ENCODE data around the gene EEPD1.

EEPD1 gene

DNA sequence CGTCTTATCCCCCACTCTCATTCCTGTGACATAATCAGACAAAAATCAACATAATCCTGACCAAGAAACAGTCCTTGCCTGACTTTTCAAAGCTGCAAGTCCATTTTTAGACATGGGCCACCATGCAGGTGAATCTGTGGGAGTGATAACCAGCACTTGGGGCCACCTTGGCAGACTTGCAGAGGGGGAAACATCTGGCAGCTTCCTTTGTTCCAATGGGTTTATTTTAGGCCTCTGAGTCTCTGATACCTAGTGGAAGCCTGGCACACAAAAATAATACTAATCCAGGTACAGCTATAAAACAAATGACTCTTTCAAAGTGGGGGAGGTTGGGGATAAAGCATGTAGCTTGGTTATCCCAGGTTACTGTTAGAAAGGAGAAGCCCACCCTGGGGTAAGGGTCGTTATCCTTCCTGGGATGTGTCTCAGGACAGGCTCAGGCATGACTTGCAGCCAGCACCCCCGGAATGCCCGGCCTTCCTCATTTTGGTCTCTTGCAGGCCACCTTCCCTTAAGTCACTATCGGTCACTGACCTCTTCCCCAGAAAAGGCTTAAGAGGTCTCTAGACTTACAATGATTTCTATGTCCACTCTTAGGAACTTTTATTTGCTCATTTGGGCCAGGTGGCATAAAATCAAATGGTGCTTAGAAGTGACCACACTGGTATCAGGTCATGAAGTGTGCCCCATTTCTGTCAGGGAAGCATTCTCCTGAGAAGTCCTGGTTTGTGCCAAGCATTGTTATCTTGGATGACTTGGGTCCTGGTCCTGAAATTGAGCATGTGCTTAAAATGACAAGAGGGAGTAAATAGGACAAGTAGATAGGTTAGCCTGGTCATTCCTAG, 37.6 kb downstream of the EEPD1 start:
- DNase-seq (ENCODE audit: low read depth, low spot score): no peak

DNA sequence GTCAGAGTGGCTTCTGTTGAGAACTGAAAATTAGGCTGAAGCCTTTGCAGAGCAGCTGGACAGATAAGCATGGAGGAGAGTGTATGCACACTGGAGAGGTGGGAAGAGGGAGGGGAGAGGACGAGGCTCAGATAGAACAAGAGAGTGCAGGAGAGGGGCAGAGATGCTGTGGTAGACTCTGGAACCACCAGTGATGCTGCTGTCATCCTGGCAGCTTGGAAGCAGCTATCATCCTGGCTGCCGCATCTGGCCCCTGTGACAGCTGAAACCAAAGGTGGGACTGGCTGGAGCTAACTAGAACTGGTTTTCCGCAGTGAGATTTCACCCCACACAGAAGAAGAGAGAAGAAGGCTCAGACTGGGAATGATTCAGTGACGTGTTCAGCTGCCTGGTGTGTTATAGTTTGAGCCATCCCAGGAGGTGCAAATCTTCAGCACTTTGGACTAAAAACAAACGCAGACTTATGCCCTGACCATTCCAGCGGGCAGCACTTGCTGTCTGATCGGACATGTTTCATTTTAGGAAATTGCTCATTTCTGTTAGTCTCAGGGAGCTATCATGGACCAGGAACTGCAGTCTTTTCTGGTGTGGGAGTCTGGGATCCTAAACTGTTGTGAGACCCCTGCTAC, 38.4 kb downstream of the EEPD1 start:
- no peak for DNase-seq (ENCODE audit: low read depth, low spot score)

DNA sequence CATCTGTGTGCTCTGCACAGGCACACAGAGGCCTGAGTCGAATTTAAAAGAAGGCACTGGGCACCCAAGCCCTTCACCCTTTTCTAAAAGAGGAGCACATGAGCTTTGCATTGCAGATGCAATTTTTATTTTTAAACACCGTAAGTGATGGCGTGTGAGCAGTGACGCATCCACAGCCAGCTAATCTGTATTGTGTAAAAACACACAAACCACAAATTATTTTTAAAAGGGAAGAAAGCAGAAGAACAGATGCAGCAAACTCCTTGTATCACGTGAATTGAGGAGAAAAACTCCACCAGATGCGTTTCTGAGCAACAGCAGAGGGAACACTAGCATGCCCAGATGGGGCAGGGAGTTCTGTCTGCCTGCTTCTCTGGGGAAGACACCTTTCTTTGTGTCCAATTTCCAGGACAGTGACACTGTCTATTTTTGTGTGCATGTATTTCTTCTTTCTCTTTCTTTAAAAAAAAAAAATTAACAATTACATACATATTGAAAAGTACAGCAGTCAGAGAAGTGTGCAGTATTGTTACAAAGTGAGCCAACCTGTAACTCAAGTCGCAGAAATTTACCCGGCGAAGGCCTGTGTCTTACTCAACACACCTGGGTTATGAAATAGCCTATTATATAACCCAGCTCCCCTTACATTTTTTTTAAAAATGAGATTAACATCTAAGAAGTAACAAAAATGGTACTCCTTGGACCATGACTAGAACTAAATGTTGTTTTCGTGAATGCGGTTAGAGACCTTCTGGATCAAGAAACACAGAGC, 39.2 kb downstream of the EEPD1 start:
- DNase-seq (ENCODE audit: low read depth, low spot score): no peak

DNA sequence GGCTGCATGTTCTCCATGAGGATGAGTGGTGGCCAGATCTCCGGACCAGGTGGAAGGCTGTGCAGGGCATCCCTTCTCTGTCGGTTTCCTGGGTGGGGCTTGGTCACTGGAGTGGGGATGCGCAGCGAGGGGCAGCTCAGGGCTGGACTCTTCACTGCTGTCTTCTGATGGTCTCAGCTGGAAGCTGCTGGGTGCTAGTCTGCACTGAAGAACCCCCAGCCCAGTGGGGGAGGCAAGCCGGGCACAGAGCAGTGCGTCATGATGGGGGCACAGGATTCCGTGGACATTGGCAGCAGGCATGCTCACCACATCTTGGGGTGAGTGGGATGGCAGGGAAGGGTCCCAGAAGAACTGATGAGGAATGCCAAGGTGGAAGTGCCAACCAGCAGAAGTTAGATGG, 39.8 kb downstream of the EEPD1 start:
- no peak for DNase-seq (ENCODE audit: low read depth, low spot score)

DNA sequence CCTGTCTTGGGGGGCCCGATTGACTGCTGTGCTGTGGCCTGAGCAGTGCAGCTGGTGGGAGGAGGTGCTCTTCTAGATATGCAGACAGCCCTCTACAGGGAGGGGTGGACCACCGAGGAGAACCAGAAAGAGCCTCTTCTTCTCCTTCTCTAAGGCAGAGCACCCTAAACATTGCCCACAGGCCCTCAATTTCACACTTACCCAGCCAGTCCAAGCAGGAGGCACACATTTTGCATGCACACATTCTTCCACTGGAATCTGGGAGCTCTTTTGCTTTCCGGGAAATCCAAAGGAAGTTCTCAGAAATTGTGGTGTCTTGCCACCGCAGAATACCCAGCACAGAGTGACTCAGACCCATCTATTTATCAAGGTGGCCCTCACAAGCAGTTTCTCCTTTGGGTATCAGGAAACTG, 45.8 kb downstream of the EEPD1 start:
- DNase-seq (ENCODE audit: low read depth, low spot score): no peak

DNA sequence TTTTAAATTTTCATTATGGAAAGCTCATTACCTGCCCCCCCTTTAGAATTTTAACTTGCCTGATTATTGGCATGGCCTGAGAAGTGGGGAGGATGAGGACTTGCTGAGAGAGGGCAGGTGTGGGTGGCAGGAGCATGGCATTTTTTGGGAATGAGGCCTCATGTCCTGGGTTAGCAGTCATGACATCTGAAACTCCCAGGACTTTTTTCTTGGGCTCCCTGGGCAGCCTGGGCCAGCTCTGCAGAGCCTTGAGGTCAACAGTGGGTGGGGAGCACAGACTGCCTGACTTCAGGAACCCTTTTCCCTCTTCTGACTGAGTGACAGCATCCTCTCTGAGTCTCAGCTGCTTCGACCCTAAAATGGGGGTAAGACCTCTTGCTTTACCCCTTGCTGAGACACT, 46.3 kb downstream of the EEPD1 start:
- DNase-seq (ENCODE audit: low read depth, low spot score): no peak

DNA sequence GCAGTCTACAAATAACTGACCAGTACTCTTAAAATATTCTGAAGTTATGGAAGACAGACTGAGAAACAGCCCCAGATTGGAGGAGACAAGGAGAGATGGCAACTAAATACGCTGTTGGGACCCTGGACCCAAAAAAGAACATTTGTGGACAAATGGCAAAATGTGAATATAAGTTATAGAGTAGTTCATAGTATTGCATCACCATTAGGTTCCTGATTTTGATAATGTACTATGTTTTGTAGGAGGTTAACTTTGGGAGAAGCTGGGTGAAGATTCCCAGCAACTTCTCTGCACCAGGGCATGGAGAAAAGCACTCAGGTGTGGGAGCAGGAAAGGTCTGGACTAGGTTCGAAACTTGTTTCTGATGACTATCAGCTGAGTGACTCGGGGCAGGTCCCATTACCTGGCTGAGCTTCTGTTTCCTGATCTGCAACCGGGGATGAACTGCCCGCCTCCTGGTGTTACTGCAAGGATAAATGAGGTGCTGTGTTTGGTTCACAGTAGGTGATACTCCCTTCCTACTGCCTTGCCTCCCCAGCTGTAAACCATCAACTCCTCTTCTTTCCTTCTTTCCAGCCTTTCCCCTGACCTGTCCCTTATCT, 48.2 kb downstream of the EEPD1 start:
- DNase-seq (ENCODE audit: low read depth, low spot score): no peak

DNA sequence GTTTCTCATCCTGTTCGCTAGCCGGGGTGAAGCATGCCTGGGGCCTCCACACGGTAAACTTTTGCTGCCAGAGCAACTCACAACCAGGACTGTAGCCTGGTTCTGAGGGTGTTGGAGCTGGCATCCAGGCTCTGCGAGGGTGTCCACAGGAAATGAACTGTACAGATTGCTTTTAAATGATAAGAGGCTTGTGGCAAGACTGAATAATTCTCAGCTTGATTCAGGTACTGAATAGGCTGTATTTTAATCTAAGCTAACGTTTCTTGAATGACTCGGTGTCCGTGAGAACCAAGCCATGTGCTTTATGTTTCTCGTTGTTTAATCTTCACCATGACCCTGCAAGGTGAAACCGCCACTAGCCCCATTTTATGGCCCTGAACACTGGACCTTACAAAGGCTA, 49.3 kb downstream of the EEPD1 start:
- no peak for DNase-seq (ENCODE audit: low read depth, low spot score)

DNA sequence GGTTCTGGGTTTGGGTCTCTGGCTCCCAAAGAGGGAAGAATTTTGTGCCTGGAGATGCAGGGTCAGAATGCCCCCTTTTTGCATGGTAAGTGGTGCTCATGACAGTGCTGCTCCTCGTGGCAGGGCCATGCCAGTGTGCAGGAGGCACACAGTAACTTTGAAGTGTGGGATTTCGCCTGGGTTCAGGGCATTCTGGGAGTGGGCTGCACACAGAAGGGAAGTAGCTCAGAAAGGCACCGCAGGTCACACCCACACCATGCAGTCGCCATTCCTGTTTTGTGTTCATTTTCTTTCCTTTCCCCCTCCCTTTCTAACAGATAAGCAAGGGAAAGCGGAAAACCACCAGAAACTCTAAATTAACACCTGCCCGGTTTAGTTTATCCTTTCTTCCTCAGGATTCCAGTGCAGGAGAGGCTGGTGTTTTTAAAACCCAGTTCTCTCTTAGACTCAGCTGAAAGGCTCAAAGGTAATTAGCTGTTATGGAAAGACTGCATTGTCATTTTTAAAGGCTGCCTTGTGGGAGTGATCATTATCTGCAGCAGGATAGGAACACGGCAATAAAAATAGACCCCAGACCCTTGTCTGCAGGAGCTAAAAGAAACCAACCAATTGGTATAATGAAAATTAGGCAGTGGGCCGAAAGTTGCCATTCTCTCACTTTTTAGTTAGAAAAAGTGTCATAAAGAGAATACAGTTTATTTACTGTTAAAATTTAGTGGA, 50.2 kb downstream of the EEPD1 start:
- peak; percentile 33 for DNase-seq (ENCODE audit: low read depth, low spot score)

DNA sequence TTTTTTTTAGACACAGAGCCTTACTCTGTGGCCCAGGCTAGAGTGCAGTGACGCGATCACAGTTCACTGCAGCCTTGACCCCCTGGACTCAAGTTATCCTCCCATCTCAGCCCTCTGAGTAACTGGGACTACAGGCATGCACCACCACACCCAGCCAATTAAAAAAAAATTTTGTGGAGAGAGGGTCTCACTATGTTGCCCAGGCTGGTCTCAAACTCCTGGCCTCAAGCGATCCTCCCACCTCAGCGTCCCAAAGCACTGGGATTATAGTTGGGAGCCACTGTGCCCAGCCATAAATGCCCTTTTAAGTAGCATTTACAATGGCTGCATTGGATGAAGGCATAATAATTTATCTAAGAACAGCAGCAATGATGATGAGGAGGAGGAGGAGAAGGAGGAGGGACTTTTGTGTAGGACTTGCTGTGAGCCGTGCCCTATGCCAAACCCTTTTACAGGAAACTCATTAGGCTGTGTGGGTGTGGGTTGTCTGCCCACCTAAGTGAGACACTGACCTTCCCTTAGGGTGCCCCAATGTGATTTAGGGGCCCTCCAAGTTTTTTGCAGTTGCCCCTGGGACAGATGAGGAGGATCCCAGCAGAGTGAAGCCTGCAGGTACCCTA, 51.1 kb downstream of the EEPD1 start:
- DNase-seq (ENCODE audit: low read depth, low spot score): no peak

DNA sequence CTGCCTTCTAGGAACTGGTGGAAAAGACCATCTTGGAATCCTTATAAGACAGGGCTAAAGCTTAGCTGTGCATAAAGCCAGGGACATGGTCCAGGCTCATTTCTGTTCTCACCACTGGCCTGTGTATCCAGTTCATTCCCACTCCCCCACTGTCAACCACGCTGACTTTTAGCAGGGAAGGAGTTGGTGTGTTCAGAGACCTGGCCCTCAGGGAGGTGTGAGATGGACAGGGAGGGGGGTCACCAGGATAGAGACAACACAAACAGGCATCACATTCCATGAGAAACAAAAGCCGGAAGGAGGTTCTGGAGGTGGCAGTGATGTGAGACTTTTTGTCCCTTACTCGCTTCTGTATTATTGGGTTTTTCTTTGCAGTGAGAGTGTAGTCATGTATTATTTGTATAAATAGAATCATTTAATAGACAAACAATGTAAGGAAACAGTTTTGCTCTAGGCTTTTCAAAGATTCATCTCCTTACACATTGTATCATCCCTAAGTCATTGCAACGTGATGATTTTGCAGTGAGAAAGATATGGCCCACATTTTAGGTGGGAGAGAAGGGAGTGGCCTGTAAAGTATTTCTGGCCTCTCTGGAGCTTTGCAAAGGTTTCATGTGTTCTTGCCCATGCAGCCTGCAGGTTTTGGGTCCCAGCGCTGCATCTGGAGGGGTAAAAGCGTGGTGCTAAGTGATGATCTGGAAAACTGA, 52.0 kb downstream of the EEPD1 start:
- peak; percentile 40 for DNase-seq (ENCODE audit: low read depth, low spot score)

DNA sequence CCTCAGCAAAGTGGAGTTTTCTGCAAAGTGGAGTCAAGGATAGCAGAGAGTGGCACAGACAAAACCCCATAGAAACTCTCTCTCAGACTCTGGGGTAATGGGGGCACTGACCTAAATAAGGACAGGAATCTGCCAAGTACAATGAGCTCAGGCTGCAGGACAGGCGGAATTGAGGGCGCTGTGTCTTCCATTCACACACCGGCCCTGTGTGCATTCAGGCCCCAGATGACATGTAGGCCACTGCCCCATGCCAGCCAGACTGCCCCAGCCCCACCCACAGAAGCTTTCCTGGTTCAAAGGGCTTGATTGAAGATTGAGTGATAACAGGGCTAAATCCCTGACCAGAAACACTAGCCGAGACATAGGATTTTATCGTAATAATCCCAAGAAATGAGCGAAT, 52.7 kb downstream of the EEPD1 start:
- no peak for DNase-seq (ENCODE audit: low read depth, low spot score)

DNA sequence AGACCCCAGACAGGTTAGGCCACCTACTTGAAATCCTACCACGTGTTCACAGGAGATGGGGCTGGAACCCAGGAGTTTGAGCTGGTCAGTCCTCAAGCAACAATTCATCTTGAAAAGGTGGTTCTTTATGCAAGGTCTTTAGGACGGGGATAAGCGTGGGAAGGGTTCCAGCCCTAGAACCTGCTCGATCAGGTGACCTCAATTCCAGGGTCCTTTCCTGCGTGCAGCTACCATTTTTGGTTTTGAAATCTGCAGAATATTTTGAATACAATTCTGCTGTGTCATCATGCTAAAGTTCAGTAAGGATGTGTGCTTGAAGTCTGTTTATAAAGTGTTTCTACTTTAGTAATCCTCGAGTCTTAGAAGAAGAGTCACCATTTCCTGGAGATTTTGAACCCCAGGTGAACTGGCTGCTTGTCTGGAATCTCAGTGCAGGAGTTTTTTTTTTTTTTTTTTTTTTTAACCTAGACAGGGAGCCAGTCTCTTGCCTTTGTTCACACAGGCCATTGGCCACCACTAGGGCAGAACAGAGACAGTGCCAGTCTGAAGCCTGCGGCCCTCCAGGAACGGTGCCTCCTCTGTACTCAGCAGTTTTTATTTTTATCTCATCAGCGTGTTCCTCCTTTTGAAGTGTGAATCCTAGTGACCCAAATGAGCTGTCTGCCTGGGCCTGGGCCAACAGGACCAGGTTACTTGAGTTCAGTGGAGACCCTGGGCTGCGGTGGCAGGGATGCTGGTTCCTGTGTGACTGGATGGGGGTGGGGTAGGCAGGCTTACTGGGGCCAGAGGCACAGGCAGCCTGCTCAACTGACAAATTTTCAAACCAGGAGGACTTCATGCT, 54.6 kb downstream of the EEPD1 start:
- no peak for DNase-seq (ENCODE audit: low read depth, low spot score)

DNA sequence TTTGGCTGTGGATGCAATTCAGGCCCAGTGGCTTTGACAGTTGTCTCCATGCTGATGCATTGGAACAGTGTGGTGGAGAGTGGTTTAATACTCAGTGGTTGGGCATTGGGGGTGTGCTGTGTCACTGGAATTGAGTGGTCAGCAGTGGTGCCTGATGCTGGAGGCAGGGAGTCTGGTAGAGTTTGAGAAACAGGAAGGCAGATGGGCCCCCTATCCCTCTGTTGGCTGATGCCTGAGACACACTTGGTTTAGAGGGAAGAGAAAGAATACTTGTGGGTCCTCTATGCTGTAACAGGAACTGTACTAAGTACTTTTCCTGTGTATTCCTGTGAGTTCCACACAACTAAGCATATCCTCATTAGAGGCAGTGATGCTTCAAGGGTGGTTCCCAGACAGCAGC, 55.4 kb downstream of the EEPD1 start:
- DNase-seq (ENCODE audit: low read depth, low spot score): no peak

DNA sequence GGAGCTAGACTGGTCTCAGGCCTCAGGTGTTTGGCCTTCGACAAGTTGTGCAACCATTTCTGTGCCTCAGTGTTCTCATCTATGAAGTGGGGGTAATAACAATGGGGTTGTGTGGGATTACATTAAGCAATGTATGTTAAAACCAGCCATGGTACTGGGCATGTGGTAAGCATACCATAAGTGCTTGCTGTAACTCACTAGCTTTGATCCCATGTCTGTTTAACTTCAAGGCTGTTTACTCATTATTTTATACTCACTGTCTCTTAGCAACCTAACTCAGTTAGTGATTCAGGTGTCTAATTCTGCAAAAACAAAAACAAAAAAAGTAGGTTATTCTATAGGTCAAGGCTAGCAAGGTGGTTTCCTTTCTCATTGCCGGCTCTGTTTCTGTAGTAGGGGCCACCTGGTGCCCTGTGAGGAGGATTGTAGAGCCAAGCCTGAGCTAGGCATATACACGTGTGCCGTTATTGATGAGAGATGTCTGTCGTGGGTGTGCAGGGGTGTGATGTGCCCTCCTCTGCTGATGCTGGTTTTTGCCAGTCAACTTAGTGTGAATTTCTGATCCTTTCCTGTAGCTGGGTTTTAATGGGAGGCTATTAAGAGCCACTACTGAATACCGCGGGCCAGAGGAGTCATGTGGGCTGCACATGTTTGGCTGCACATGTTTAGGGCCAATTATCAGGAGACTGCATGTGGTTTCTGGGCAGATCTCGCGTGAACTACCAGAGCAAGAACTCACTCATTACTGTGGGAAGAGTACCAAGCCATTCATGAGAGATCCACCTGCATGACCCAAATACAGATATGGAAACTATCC, 56.2 kb downstream of the EEPD1 start:
- DNase-seq (ENCODE audit: low read depth, low spot score): no peak

DNA sequence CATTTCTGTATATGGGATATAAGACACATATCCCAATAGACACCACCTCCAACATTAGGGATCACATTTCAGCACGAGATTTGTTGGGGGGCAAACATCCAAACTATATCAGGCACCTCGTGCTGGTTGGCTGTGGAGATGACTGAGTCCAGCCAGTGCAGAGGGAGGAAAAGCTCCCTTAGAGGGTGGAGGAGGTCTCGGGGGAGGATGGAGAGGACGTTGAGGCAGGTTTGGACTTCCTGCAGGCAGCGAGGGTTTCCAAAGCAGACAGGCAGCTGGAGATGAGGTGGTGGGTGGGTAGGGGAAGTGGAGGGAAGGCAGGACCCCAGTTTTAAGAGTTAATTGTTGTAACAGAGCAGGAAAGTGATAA, 56.7 kb downstream of the EEPD1 start:
- DNase-seq (ENCODE audit: low read depth, low spot score): no peak

DNA sequence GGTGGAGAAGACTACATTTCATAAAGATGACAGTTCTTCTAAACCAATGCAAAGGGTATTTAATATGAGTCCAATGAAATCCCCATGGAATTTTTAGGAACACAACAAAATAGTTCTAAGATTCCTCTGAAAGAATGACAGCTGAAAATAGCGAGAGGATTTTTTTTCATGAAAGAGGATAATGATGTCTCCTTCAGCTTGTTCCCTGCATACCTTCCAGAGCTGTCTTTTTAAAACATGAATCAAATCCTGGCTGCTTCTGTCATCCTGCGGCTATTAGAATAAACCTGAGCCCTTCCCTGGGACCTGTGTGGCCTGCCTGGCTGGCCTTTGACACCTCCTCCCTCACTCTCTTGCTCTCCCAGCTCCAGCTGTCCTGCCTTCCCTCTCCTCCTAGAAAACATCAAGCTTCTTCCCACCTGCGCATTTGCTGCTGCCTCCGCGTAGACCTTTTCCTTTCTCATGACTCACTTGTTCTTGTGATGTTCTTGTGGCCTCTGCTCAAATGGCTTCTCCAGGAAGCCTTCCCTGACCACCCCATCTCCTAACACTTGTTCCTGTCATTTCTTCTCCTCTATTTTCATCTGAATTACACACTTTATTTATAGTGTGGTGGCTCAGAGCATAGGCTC, 57.4 kb downstream of the EEPD1 start:
- no peak for DNase-seq (ENCODE audit: low read depth, low spot score)
